T-cell (primary cell): ENCODE results near the gene DCAF12. TPM values are rescaled to one million over a fixed set of nuclear protein-coding genes. Genes with fewer than 3 reads are reported as not detected.
A peak's percentile ranks its signal among the peaks of the same experiment; 100 is the strongest.
"Not testable (repeated sequence)": the region's sequence is repeated elsewhere in the genome, so short reads cannot be mapped to it uniquely, and the experiment has no call there.

Experiments used
- ATAC-seq, 4 experiments: fragments of 200-7000 bp in 3 of 4; fragments of 150-1000 bp in 1 of 4; cut with Tn5 transposase; replicated peaks in 1 of 4; 1 replicate in 3 of 4; 2 replicates in 1 of 4; pipeline ENCODE4 v1.10.0; 2021; ENCODE audit warnings: moderate library complexity in 3 of 4, mild to moderate bottlenecking in 2 of 4, moderate number of reproducible peaks in 1 of 4
- CTCF ChIA-PET, 2 donors: fragments of 300-600 bp; sonication (Branson Sonifier 250); formaldehyde crosslinking; loops; one replicate each; lab custom pipeline; 2022; ENCODE audit warnings: antibody characterized with exemption in 2 of 2; lab: Charles Lee
- POLR2A ChIA-PET, 2 donors: fragments of 300-600 bp; sonication (Branson Sonifier 250); formaldehyde crosslinking; loops; one replicate each; lab custom pipeline; 2022; ENCODE audit warnings: antibody characterized with exemption in 2 of 2; lab: Charles Lee
- DNase-seq, 35 experiments: peaks; one replicate each; pipeline versions ENCODE4 v3.0.0 to v3.0.0-alpha.2; 2013 to 2023
- H3K27ac ChIP-seq: one replicate; pipeline ENCODE4 v1.5.1; 2013; ENCODE audit warnings: low read length
- H3K27me3 ChIP-seq, 2 experiments: replicated peaks in 1 of 2; 1 replicate in 1 of 2; 2 replicates in 1 of 2; pipeline versions ENCODE4 v1.6.1 to v1.7.0; 2013; ENCODE audit warnings: low read length in 1 of 2, mixed read lengths in 1 of 2; ENCODE audit not compliant: control insufficient read depth in 2 of 2, insufficient read depth in 2 of 2; ENCODE audit errors: extremely low read depth in 1 of 2
- H3K36me3 ChIP-seq, 2 donors: 1 replicate in 1 of 2; 2 replicates in 1 of 2; pipeline versions ENCODE4 v1.6.1 to v1.7.0; 2013; ENCODE audit warnings: low read length in 1 of 2; ENCODE audit not compliant: control insufficient read depth in 2 of 2, insufficient read depth in 1 of 2; ENCODE audit errors: extremely low read depth in 1 of 2
- H3K4me1 ChIP-seq, 2 experiments: 1 replicate in 1 of 2; 2 replicates in 1 of 2; pipeline versions ENCODE4 v1.6.1 to v1.7.0; 2013; ENCODE audit warnings: low read length in 2 of 2, mixed read lengths in 1 of 2; ENCODE audit not compliant: insufficient read depth in 2 of 2, control insufficient read depth in 1 of 2; ENCODE audit errors: extremely low read depth in 1 of 2
- H3K4me3 ChIP-seq, 2 donors: 1 replicate in 1 of 2; 2 replicates in 1 of 2; pipeline versions ENCODE4 v1.5.1 to v1.7.0; 2013; ENCODE audit warnings: mild to moderate bottlenecking in 2 of 2, low read length in 1 of 2, moderate library complexity in 1 of 2; ENCODE audit not compliant: control insufficient read depth in 1 of 2; ENCODE audit errors: extremely low read depth in 1 of 2
- H3K9me3 ChIP-seq: 2 replicates; pipeline ENCODE4 v1.7.0; 2013
- H3K27ac Mint-ChIP-seq, 2 donors: one replicate each; pipeline ENCODE4 v1.8.0; 2020 to 2021; ENCODE audit warnings: mild to moderate bottlenecking in 2 of 2, mixed read lengths in 2 of 2
- H3K27me3 Mint-ChIP-seq, 2 donors: one replicate each; pipeline ENCODE4 v1.8.0; 2021 to 2022; ENCODE audit warnings: mixed read lengths in 2 of 2
- H3K36me3 Mint-ChIP-seq: one replicate; pipeline ENCODE4 v1.8.0; 2021; ENCODE audit warnings: mixed read lengths
- H3K4me1 Mint-ChIP-seq, 3 donors: one replicate each; pipeline ENCODE4 v1.8.0; 2020 to 2022; ENCODE audit warnings: mixed read lengths in 3 of 3, mild to moderate bottlenecking in 1 of 3
- H3K4me3 Mint-ChIP-seq, 3 donors: one replicate each; pipeline ENCODE4 v1.8.0; 2020 to 2022; ENCODE audit warnings: mild to moderate bottlenecking in 3 of 3, mixed read lengths in 3 of 3, moderate library complexity in 3 of 3
- H3K9me3 Mint-ChIP-seq, 3 donors: one replicate each; pipeline ENCODE4 v1.8.0; 2020 to 2022; ENCODE audit warnings: mixed read lengths in 3 of 3
- WGBS: methylation state at CpG from one replicate; pipeline ENCODE4 v1.1.5; 2013; ENCODE audit warnings: missing lambda C conversion rate; ENCODE audit not compliant: insufficient coverage; 5-methylcytosine and 5-hydroxymethylcytosine counted together
- total RNA-seq, 35 experiments: library from RNA in 6 of 35; stranded (reverse) in 6 of 35; fragments of 120-200 nt in 1 of 35; gene quantifications; one replicate each; pipeline versions ENCODE4 v1.2.1 to v1.2.4 and lab custom pipeline; 2013 to 2026

The DCAF12 gene
- total RNA-seq, 5 donors from 2014 or later (not counting 1 experiment from before 2014, with no cell fraction given) = 15.5 to 29.1 (median 23.3) TPM

DNA sequence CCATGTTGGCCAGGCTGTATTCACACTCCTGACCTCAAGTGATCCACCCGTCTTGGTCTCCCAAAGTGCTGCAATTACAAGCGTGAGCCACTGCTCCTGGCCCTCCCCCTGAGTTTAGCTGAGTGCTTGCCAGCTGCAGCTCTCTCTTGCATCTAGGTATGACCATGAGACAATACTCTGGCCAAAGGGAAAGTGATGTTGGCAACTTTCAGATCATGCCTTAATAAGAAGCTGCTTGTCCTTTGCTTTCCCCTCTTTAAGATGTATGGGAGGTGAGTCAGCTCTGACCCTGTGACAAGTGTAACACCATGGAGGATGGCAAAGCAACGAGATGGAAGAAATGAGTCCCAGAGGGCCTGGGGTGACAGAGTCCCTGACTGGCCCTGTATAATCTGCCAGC is 18.7 kb upstream of the DCAF12 start:
- DNase-seq (no peak), ATAC-seq (no peak)
- no peak overlapping the region for H3K4me3 ChIP-seq
- WGBS = 81% methylated on average over 2 of the region's 3 CpGs
- ChIA-PET CTCF (interaction anchor here in 1 of 2 donors (0.6 kb wide), 1 partner anchor 109 kb away, joined by 3 read pairs; no protein-coding TSS in a partner anchor), POLR2A (no interaction called here)
- Mint-ChIP-seq H3K27ac (no peak overlapping the region), H3K36me3 (no peaks in the 10 kb centered on the region), H3K9me3 (no peaks in the 10 kb centered on the region), H3K27me3 (peaks cover 0 to 3% of the 10 kb centered on the region in 2 donors), H3K4me1 (no peaks in the 10 kb centered on the region), H3K4me3 (no peak overlapping the region)
- H3K4me1 ChIP-seq = no peaks in the 10 kb centered on the region
- H3K9me3 ChIP-seq = no peaks in the 10 kb centered on the region
- H3K27me3 ChIP-seq = no peaks in the 10 kb centered on the region
- no peaks in the 10 kb centered on the region for H3K36me3 ChIP-seq
- H3K27ac ChIP-seq = no peak overlapping the region

GRCh38 chr9:34143116-34143515 is 16.6 kb upstream of the DCAF12 start:
- Mint-ChIP-seq H3K4me1 (peaks cover 0 to 8% (median 6%) of the 10 kb centered on the region in 3 donors), H3K9me3 (no peaks in the 10 kb centered on the region), H3K36me3 (no peaks in the 10 kb centered on the region), H3K27me3 (no peaks in the 10 kb centered on the region), H3K4me3 (no peak overlapping the region), H3K27ac (no peak overlapping the region)
- Histone ChIP-seq H3K9me3 (no peaks in the 10 kb centered on the region), H3K36me3 (no peaks in the 10 kb centered on the region), H3K4me3 (no peak overlapping the region), H3K4me1 (peaks cover 0 to 2% of the 10 kb centered on the region in 2 experiments), H3K27me3 (no peaks in the 10 kb centered on the region), H3K27ac (no peak overlapping the region)
- ATAC-seq = no peak
- ChIA-PET CTCF (no interaction called here), POLR2A (no interaction called here)
- WGBS = no CpG with 5 or more reads among the region's 2 CpGs
- no peak for DNase-seq

DNA sequence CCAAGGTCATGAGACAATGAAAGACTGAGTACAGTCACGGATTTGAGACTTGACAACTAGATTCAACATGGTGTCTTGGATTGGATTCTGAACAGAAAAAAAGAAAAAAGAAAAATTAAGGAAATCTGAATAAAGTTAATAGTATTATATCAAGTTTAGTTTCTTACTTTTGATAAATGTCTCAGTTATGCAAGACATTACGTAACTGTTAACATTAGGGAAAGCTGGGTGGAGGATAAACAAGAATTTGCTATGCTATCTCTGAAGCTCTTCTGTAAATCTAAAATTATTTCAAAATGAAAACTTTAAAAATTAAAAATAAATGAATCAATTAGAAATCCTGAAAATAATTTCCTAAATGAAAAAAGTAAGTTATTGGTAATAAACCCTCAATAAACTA is 14.4 kb upstream of the DCAF12 start:
- Mint-ChIP-seq H3K27me3 (no peaks in the 10 kb centered on the region), H3K27ac (no peak overlapping the region), H3K4me3 (no peak overlapping the region), H3K36me3 (no peaks in the 10 kb centered on the region), H3K9me3 (no peaks in the 10 kb centered on the region), H3K4me1 (peaks cover 0 to 8% (median 6%) of the 10 kb centered on the region in 3 donors)
- Histone ChIP-seq H3K4me3 (no peak overlapping the region), H3K4me1 (peaks cover 0 to 2% of the 10 kb centered on the region in 2 experiments), H3K36me3 (no peaks in the 10 kb centered on the region), H3K9me3 (no peaks in the 10 kb centered on the region), H3K27ac (no peak overlapping the region), H3K27me3 (no peaks in the 10 kb centered on the region)
- no peak for DNase-seq
- ChIA-PET POLR2A (interaction anchor here in 1 of 2 donors (0.7 kb wide), 1 partner anchor 122 kb away, joined by 3 read pairs; no protein-coding TSS in a partner anchor), CTCF (no interaction called here)
- ATAC-seq = no peak
- no CpG with 5 or more reads among the region's 2 CpGs for WGBS

DNA sequence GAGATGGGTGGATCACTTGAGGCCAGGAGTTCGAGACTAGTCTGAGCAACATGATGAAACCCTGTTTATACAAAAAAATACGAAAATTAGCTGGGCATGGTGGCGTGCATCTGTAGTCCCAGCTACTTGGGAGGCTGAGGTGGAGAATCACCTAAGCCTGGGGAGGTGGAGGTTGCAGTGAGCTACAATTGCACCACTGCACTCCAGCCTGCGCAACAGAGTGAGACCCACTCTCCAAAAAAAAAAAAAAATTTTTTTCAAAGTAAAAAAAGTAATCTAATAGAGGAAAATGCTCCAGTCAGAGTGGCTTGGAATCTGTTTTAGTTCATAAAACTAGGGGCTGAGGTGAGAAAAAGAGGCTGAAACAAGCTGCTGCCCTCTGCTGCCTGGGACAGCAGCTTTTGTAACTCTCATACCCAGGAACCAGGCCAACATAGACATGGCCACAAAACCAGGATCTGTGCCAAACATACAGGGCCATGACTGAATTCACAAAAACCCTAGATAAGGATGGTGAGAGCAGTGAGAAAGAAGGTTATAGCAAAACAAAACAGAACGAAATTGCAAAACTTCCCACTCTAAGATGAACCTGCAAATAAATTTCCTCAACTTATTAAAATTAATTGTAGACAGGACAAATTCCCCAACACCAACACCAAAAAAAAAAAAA is 13.1 kb upstream of the DCAF12 start:
- no peaks in the 10 kb centered on the region for H3K27me3 Mint-ChIP-seq
- H3K4me3 Mint-ChIP-seq = no peak overlapping the region
- Histone ChIP-seq H3K9me3 (no peaks in the 10 kb centered on the region), H3K36me3 (no peaks in the 10 kb centered on the region), H3K27ac (no peak overlapping the region), H3K4me3 (no peak overlapping the region), H3K27me3 (no peaks in the 10 kb centered on the region), H3K4me1 (peaks cover 0 to 2% of the 10 kb centered on the region in 2 experiments)
- DNase-seq = no peak
- H3K9me3 Mint-ChIP-seq = no peaks in the 10 kb centered on the region
- no peaks in the 10 kb centered on the region for H3K36me3 Mint-ChIP-seq
- ChIA-PET CTCF (interaction anchor here in 1 of 2 donors (0.7 kb wide), 2 partner anchors 478 to 845 kb away, joined by 4 read pairs; no protein-coding TSS in a partner anchor), POLR2A (no interaction called here)
- WGBS = no CpG with 5 or more reads among the region's 5 CpGs
- peak overlapping the region; percentile 28 to 58 for H3K27ac Mint-ChIP-seq
- peaks cover 0 to 8% (median 6%) of the 10 kb centered on the region in 3 donors for H3K4me1 Mint-ChIP-seq
- ATAC-seq = no peak

GRCh38 chr9:34138644-34139043 is 12.1 kb upstream of the DCAF12 start:
- H3K36me3 ChIP-seq, POLR2A ChIA-PET, CTCF ChIA-PET, H3K36me3 Mint-ChIP-seq, H3K4me3 ChIP-seq, H3K9me3 Mint-ChIP-seq, H3K4me1 Mint-ChIP-seq, H3K27me3 Mint-ChIP-seq, H3K27ac ChIP-seq, H3K4me1 ChIP-seq, H3K9me3 ChIP-seq, H3K27me3 ChIP-seq: not testable (repeated sequence)
- Mint-ChIP-seq H3K4me3 (peak overlapping the region in 1 of 3 donors; percentile 29), H3K27ac (peak overlapping the region in 1 of 2 donors; percentile 48)
- DNase-seq = peak in 4 of 35 experiments; percentile 9 to 35 (median 15)
- ATAC-seq = peak; percentile 40 to 63 (median 44)
- WGBS = no CpG with 5 or more reads among the region's 1 CpG

- WGBS = 96% methylated on average over 11 of the region's 30 CpGs
- no peaks in the 10 kb centered on the region for H3K9me3 Mint-ChIP-seq
Measured at GRCh38 chr9:34134521-34134920, 8.0 kb upstream of the DCAF12 start.

More at GRCh38 chr9:34134521-34134920, 8.0 kb upstream of the DCAF12 start:
- Histone ChIP-seq H3K9me3 (no peaks in the 10 kb centered on the region), H3K4me1 (peaks cover 0 to 2% of the 10 kb centered on the region in 2 experiments), H3K4me3 (no peak overlapping the region), H3K27ac (no peak overlapping the region), H3K36me3 (no peaks in the 10 kb centered on the region), H3K27me3 (no peaks in the 10 kb centered on the region)
- no peaks in the 10 kb centered on the region for H3K27me3 Mint-ChIP-seq
- ATAC-seq (no peak), DNase-seq (no peak)
- H3K36me3 Mint-ChIP-seq = no peaks in the 10 kb centered on the region
- H3K4me3 Mint-ChIP-seq = no peak overlapping the region
- CTCF ChIA-PET = no interaction called here
- no peak overlapping the region for H3K27ac Mint-ChIP-seq
- POLR2A ChIA-PET = interaction anchor here in 1 of 2 donors (0.6 kb wide), 2 partner anchors 26 to 90 kb away, joined by 3 to 4 read pairs; no protein-coding TSS in a partner anchor
- H3K4me1 Mint-ChIP-seq = peaks cover 0 to 5% (median 3%) of the 10 kb centered on the region in 3 donors
